ENCODE data around the gene LYPD6B.

DNA sequence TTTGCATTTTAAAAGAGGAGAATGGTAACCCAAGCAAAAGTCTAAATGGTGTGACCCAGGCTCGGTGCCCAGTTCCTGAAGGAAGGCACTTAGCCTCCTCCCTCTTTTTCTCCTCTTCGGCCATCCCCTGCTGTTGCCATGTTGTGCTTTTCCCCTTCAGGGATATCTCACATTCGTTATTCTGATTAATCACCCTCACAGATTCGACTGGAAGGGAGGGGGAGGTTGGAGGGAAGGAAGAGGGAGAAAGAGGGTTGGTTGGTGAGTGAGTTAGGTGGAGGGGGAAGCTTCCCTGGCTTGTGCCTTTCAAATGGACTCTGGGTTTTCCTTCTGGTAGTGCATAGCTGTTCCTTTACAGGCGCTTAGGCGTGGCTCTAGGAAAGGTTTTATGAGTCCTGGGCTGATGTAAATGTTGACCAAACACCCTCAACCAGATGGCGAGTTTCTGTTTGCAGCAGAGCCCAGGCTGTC is 39.0 kb upstream of the LYPD6B start:
- no peak for TF ChIP-seq POLR2AphosphoS5 (IDR thresholded peaks at IDR 0.05; ENCODE audit: low read depth)
- no peak for TF ChIP-seq EZH2 (IDR thresholded peaks at IDR 0.05; ENCODE audit: low read depth, unreplicated experiment)
